GM10266 (cell line): ENCODE results near the gene TBC1D16.

ENCODE experiments used
- DNase-seq: peaks from one replicate; pipeline ENCODE4 v3.0.0; 2012; ENCODE audit errors: extremely low spot score
- CTCF ChIP-seq: IDR thresholded peaks from 2 replicates; pipeline ENCODE4 v1.5.1; 2012; ENCODE audit warnings: mild to moderate bottlenecking, low read depth; ENCODE audit not compliant: control insufficient read depth, insufficient read depth; ENCODE audit errors: missing control alignments

Gene TBC1D16

GRCh38 chr17:80007939-80008338 is 27.7 kb downstream of the TBC1D16 start:
- no peak for TF ChIP-seq CTCF
- no peak for DNase-seq

GRCh38 chr17:80006811-80007752 is 28.6 kb downstream of the TBC1D16 start:
- no peak for TF ChIP-seq CTCF
- no peak for DNase-seq

GRCh38 chr17:80006339-80006720 is 29.3 kb downstream of the TBC1D16 start:
- no peak for TF ChIP-seq CTCF

GRCh38 chr17:80005360-80006338 is 30.0 kb downstream of the TBC1D16 start:
- DNase-seq, result peak; percentile 91
- peak; percentile 86 for TF ChIP-seq CTCF

More at GRCh38 chr17:80006339-80006720, 29.3 kb downstream of the TBC1D16 start:
- no peak for DNase-seq

GRCh38 chr17:80003969-80004368 is 31.7 kb downstream of the TBC1D16 start:
- no peak for TF ChIP-seq CTCF
- no peak for DNase-seq

- no peak for TF ChIP-seq CTCF
- DNase-seq, result no peak
Measured at GRCh38 chr17:80002690-80003490, 32.8 kb downstream of the TBC1D16 start.
